Peyer's patch (tissue), 4 donors: ENCODE data around the gene CD93.

Source experiments
- POLR2A ChIP-seq, 2 donors: fragments of 450-650 bp; IDR thresholded peaks; one replicate each; pipeline ENCODE4 v1.5.1; 2017; ENCODE audit warnings: antibody characterized with exemption in 2 of 2, mild to moderate bottlenecking in 2 of 2, moderate library complexity in 2 of 2
- TF ChIP-seq, protein P1 (sequence below), 6 experiments: fragments of 450-650 bp in 4 of 6; fragments of 200-600 bp in 2 of 6; sonication (generic) in 1 of 6; IDR thresholded peaks; one replicate each; pipeline ENCODE4 v1.5.1; 2017 to 2019; ENCODE audit warnings: antibody characterized with exemption in 6 of 6, mild to moderate bottlenecking in 3 of 6, moderate library complexity in 1 of 6

DNA sequence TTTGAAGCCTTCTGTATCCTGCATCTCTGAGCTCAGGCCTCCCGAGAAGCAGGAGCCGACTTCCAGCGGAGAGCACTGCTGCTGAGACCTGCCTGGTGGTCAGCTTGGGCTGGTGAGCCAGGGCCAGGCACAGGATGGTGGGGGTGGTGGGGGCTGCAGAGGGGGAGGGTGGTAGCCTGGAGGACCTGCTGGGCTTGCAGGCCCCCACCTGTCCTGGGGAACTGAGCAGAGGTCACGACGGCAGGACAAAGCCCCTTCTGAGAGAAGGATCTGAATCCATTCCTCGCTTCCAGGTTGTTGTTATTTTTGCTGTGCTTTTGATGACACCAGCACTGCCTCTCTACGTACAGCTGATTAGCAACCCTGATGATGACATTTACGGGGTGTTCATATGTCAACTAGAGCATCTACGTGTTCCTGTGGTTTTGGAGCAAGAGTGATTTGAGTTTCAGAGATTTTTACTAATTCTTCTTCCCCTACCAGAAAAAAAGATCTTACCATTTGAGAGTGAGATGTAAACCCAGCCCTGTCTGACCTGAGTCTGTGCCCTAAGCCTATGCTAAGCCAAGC, 35.7 kb upstream of the CD93 start:
- TF ChIP-seq, protein P1, sequence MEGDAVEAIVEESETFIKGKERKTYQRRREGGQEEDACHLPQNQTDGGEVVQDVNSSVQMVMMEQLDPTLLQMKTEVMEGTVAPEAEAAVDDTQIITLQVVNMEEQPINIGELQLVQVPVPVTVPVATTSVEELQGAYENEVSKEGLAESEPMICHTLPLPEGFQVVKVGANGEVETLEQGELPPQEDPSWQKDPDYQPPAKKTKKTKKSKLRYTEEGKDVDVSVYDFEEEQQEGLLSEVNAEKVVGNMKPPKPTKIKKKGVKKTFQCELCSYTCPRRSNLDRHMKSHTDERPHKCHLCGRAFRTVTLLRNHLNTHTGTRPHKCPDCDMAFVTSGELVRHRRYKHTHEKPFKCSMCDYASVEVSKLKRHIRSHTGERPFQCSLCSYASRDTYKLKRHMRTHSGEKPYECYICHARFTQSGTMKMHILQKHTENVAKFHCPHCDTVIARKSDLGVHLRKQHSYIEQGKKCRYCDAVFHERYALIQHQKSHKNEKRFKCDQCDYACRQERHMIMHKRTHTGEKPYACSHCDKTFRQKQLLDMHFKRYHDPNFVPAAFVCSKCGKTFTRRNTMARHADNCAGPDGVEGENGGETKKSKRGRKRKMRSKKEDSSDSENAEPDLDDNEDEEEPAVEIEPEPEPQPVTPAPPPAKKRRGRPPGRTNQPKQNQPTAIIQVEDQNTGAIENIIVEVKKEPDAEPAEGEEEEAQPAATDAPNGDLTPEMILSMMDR (IDR thresholded peaks at IDR 0.05), result no peak
- no peak for TF ChIP-seq POLR2A (IDR thresholded peaks at IDR 0.05)
